Measurements from ENCODE around the gene GABRB3.

Gene GABRB3

GRCh38 chr15:26571346-26571745, 201.5 kb downstream of the GABRB3 start (continued):
- TF ChIP-seq MEIS1 (CRISPR knock-in tag; IDR thresholded peaks at IDR 0.05; ENCODE audit: borderline replicate concordance), result no peak
- TF ChIP-seq ZBTB6 (tag by site-specific recombination; IDR thresholded peaks at IDR 0.05), result no peak

GRCh38 chr15:26565542-26565941, 207.3 kb downstream of the GABRB3 start:
- TF ChIP-seq ZFP69B (tag by site-specific recombination; IDR thresholded peaks at IDR 0.05), result no peak
- TF ChIP-seq ZNF280D (tag by site-specific recombination; IDR thresholded peaks at IDR 0.05), result no peak
- no peak for TF ChIP-seq PBX3 (CRISPR knock-in tag; IDR thresholded peaks at IDR 0.05)
- no peak for TF ChIP-seq PRDM1 (tag by site-specific recombination; IDR thresholded peaks at IDR 0.05)
- no peak for TF ChIP-seq ZBTB6 (tag by site-specific recombination; IDR thresholded peaks at IDR 0.05)
- no peak for TF ChIP-seq ZBTB10 (tag by site-specific recombination; IDR thresholded peaks at IDR 0.05)
- TF ChIP-seq ZNF548 (tag by site-specific recombination; IDR thresholded peaks at IDR 0.05), result no peak
- TF ChIP-seq ZNF266 (tag by site-specific recombination; IDR thresholded peaks at IDR 0.05; ENCODE audit: low read depth), result no peak
- no peak for TF ChIP-seq PRDM6 (tag by site-specific recombination; IDR thresholded peaks at IDR 0.05)
- TF ChIP-seq ZSCAN16 (tag by site-specific recombination; IDR thresholded peaks at IDR 0.05), result no peak
- TF ChIP-seq ZNF248 (tag by site-specific recombination; IDR thresholded peaks at IDR 0.05), result no peak
- TF ChIP-seq RBAK (tag by site-specific recombination; IDR thresholded peaks at IDR 0.05), result no peak
- no peak for TF ChIP-seq ZBTB21 (tag by site-specific recombination; IDR thresholded peaks at IDR 0.05)
- no peak for TF ChIP-seq ZIC2 (tag by site-specific recombination; IDR thresholded peaks at IDR 0.05)
- no peak for TF ChIP-seq GLIS1 (tag by site-specific recombination; IDR thresholded peaks at IDR 0.05)
- no peaks in the 10 kb centered on the region for H3K4me1 ChIP-seq (ENCODE audit: control insufficient read depth, insufficient read depth, low read length)
- CTCF ChIA-PET, result no interaction called here
- H3K27ac ChIP-seq (ENCODE audit: extremely low read depth, low read depth, low read length), result no peak overlapping the region
- H3K9me3 ChIP-seq (ENCODE audit: control insufficient read depth, insufficient read depth, low read depth, low read length), result no peaks in the 10 kb centered on the region
- POLR2A ChIA-PET, result no interaction called here
- H3K4me3 ChIP-seq (ENCODE audit: low read depth, low read length), result no peak overlapping the region
- H3K36me3 ChIP-seq (ENCODE audit: control insufficient read depth in 2 of 2, insufficient read depth in 1 of 2, low read length in 2 of 2), result peaks cover 0 to 10% of the 10 kb centered on the region in 2 experiments; a peak in 1 of 3 replicates

Measured in HEK293 (cell line).